NCI-H2107 treated with DMSO at 0.1 percent for 48 hours (cell line): ENCODE data around the gene DIAPH1.

ENCODE experiments used
- DNase-seq: peaks from one replicate; lab custom pipeline; 2025; ENCODE audit not compliant: unreplicated experiment; lab: John Stamatoyannopoulos, UW

Gene DIAPH1

GRCh38 chr5:141508440-141508797 is 110.4 kb downstream of the DIAPH1 start:
- no peak for DNase-seq

DNA sequence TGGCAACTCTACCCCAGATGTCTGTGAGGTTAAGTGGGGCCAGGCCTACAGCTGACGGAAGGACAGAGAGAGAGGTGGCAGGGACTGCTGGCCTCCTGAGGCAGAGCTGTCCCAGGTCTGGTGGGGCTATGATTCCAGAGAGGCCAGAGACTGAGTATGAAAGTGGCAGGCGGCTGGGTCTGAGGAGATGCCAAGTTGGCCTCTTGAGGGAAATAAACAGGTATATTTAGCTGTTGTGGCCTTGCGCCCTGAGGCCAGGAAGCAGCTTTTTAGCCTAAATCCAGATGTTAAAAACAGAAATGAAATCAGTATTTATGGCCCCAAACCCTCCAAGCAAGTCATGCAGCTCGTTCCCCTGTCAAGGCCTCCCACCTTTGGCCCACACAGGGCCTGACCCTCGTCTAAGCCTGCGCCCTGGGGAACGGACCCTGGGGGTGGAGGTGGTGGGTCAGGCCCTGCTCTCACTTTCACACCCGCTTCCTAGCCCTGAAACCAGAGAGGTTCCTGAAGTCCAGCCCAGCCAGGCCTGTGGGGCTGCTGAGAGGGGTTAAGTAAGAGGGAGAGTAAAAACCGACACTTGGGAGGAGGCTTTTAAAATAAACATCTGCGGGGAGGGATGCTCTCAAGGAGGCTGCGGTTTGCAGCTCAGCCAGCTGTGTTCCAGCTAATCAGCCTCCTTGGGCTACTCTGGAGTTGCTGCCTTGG is 111.3 kb downstream of the DIAPH1 start:
- no peak for DNase-seq

DNA sequence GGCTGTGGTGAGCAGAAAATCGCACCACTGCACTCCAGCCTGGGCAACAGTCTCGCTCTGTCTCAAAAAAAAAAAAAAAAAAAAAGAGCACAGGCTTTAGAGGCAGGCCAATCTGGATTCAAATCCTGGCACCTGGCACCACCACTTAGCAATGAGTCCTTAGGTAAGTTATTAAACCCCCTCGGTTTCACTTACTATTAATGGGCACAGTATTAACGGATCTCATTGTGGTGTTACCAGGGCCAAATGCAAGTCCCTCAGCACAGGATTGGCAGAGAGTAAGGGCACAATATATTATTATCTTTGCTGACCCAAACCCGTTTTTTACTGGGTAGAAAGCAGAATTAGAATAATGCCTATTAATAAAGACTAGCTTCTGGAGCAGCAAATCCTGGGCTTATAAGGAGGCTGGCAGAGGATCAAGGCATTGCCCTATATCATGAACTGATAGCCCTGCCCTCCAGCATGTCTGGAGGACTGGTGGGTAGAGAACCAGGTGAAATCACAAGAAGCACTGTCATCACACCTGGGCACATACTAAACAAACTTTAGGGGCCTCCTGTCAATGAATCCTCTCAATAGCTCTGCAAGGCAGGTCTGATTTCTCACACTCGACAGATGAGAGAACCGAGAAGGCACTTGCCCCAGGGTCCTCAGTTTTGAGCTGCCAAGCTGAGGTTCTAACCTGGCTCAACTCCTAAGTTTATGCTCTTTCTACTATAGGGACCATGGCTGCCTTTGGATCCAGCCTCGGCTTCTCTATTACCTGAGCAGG is 112.2 kb downstream of the DIAPH1 start:
- DNase-seq, result no peak

DNA sequence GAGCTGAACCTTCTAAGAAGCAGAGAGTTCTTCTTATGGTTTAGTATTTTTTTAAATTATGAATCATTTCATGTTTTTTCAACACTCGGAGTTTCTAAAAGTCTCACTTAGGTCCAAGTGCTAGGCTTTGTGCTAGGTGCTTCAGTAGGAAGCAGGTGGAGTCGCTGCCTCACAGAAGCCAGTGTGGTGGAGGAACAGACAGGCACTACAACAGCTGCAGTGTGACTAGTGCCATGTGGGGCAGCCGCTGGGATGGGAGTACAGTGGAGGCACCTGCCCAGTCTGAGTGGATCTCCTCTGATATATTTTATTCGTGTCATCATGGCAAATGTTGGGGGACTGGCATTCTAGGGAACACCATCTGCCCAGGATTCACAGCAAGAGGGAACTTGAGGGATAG is 114.6 kb downstream of the DIAPH1 start:
- DNase-seq, result no peak

DNA sequence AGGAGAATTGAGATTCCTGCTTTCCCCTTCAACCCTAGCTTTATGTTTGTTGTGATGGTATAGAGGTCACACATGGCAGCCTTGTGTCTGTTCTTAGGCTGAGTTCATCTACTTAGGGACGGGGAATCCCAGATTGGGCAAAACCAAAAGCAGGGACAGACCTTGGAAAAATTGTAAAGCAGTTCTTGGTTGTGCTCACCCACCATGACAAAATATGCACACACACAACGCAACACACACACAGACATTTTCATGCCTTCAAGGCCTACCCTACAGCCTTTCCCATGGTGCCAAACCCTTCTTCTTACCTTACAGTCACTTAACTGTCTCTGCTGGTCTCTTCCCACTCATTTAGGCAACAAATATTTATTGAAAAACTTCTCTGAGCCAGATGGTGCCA is 115.1 kb downstream of the DIAPH1 start:
- no peak for DNase-seq

DNA sequence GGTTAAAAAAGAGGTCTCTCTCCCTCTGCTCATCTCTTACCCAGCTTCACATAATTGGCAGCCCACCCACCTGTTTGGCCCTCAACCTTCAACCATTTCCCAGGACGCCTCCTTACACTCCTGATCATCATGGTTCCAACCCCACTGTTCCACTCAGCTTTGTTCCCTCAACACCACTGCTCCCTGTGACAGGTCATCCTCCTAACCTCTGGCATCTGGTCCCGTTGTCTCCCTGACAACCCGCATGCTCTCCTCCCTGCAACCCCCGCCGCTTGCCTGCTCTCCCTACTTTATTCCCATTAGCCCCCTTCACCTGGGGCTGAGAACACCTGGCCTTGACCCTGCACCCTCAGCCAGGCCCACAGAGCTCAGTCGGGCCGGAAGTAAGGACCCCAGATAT is 117.0 kb downstream of the DIAPH1 start:
- DNase-seq, result no peak

DNA sequence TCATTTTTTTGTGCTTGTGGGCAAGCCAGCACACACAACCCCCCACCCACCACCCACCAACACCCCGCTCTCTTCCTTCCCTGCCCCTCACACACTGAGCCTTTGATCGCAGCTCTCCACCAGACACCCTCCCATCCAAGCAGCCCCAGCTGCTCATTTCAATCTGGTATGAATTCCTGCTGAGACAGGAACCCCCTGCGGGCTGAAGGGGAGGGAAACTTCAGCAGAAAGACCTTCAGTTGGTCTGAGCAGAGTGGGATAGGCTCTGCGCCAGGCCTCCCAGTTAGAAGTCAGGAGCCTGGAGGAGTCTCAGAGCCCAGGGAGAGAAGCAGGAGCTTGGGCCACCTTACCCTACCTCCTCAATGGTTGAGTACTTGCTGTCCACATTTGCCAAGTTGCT is 122.8 kb downstream of the DIAPH1 start:
- DNase-seq, result no peak

DNA sequence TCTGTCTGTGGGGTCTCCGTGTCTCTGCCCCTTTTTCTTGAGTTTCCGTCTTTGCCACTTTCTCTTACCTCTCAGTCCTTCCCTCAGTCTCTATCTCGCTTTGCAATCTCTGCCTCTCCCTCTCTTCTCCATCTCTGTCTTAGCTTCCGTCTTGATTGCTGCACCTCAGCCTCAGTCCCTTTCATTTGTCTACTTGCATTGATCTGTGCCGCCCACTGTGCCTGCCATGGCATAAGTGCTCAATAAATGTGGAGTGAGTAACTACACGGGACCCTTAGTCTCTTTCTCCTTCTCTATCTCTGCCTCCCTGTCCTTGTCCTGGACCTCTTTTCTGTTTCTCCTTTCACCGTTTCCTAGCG is 123.4 kb downstream of the DIAPH1 start:
- DNase-seq, result no peak

DNA sequence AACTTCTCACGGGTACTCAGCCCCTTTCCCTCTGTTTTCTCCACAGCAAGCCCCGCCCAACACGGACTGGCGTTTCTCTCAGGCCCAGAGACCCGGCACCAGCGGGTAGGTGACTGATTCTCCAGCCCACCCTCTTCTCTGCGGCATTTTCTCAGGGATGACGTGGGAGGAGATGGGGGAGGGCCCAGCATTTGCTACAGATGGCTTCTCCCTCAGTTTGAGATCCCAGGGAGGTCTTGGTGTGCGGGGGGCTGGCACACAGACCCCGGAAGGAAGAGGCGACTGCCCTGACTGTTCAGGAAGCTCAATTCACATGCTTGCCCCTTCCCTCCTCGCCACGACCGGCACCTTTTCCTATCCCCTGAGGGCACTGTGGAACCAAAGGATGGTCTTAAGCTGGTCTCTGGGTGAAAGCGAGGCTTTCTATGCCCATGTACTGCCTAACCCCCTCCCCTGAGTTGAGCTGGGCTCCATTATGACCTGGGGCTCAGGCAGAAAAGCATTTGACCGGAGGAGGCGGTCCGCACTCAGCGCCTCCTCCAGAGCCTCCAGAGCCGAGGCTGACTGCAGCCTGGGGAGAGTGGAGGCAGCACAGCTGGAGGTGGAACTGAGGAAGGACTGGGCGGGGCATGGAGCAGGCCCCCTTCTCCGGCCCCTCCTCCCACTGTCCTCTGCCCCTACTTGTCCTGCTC is 123.9 kb downstream of the DIAPH1 start:
- no peak for DNase-seq

DNA sequence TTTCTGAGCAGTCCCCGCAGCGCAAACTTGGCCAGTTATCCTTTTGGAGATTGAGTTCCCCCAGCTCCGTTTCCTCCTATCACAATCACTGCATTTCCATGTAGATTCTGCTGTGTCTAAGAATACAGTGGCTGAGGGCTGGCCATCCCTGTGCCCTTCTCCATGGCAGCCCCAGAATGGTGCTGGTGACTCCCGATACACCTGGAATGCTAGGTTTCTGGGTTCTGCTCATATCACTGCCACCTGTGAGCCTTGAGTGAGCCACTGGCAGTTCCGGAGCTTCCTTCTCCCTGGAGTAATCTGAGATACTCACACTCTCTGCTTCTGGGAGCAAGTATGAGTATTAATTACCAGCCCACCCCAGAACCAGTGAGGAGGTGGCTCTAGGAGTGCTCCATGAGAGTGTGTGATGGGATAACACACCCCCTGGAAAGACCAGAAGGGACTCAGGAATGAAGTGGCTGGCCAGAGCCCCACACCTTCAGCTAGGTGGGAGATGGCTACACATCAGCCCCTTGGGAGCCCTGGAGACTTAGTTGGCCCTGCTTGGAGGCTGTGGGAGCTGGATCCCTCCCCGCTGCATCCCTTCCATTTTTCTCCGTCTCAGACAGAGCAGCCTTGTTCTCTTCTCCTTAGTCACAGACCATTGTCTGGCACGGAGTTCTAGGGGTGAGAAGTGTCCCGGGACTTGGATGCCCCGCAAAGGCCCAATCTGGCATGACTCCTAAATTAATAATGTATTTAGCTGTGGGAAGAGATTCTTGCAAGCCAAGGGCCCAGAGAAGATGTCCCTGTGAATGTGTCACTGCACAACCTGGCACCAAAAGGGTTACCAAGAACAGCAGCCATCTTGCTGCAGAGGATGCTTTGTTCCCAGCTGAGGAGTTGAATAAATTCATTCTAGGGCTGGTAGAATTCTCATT is 125.0 kb downstream of the DIAPH1 start:
- no peak for DNase-seq

DNA sequence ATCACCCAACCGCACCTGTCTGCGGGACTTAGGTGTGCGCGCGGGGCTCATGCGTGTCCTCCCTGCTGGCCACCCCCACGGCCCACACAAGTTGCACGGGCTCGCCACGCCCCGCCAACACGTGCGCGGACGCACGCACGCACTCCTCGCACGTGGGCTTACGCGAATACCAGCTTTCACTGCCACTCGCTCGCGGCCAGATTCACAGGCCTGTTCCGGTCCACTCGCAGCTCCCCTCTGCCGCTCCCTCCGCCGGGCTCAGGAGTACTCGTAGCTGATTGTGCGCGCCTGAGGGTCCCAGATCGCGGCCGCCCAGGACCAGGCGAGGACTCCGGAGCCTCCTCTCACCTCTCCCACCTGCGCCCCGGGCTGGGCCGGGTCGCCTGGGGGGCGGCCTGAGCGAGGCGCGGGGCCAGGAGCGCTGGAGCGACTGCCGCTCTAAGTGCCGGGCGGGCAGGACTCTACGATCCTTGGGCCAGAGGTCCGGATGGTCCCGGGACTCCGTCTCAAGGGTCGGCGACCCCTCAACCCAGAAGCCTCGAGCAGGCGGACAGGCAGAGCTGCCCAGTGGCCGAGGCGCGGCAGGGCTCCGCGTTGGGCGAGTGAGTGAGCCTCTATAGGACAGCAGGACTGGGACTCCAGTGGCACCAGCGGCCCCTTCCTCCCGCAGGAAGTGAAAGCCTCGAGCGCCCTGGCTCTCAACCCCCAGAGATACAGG is 126.5 kb downstream of the DIAPH1 start:
- DNase-seq, result no peak

- no peak for DNase-seq
Measured at GRCh38 chr5:141491323-141492167, 127.3 kb downstream of the DIAPH1 start.

- no peak for DNase-seq
Measured at GRCh38 chr5:141490771-141491170, 128.0 kb downstream of the DIAPH1 start.

DNA sequence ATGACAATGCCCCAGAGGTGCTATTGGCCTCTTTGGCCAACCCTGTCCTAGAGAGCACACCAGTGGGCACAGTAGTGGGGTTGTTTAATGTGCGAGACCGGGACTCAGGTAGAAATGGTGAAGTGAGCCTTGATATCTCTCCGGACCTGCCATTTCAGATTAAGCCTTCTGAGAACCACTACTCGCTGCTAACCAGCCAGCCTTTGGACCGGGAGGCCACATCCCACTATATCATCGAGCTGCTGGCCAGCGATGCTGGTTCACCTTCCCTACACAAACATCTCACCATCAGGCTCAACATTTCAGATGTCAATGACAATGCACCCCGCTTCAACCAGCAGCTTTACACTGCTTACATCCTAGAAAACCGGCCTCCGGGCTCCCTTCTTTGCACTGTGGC is 128.5 kb downstream of the DIAPH1 start:
- DNase-seq, result no peak

DNA sequence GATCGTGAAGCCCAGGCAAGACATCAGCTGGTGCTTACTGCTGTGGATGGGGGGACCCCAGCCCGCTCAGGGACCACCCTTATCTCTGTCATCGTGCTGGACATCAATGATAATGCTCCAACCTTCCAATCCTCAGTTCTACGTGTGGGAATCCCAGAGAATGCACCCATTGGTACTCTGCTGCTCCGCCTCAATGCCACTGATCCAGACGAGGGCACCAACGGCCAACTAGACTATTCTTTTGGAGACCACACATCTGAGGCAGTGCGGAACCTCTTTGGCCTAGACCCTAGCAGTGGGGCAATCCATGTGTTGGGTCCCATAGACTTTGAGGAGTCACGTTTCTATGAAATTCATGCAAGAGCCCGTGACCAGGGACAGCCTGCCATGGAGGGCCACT is 129.0 kb downstream of the DIAPH1 start:
- DNase-seq, result no peak

- DNase-seq, result peak; percentile 34
Measured at GRCh38 chr5:141488591-141489561, 129.9 kb downstream of the DIAPH1 start, which contains the start of gene PCDHGC5. TSS of gene PCDHGC5 (plus strand) at chr5:141489081. CDS start at chr5:141489241, 160 bp downstream.

DNA sequence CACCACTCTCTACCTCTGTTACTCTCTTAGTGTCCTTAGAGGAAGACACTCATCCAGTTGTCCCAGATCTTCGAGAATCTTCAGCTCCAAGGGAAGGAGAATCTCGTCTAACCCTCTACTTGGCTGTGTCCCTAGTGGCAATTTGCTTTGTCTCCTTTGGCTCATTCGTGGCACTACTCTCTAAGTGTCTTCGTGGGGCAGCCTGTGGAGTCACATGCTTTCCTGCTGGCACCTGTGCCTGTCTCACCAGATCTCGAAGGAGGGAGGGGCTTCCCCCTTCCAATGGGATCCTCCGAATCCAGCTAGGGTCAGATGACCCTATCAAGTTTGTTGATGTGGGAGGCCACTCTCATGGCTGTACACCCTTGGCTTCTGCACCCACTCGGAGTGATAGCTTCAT is 131.7 kb downstream of the DIAPH1 start:
- DNase-seq, result no peak

DNA sequence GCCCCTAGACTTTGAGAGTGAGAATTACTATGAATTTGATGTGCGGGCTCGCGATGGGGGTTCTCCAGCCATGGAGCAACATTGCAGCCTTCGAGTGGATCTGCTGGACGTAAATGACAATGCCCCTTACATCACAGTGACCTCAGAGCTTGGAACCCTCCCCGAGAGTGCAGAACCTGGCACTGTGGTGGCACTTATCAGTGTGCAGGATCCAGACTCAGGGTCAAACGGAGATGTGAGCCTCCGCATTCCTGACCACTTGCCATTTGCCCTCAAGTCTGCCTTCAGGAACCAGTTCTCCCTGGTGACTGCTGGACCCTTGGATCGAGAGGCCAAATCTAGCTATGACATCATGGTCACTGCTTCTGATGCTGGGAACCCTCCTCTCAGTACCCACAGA is 132.7 kb downstream of the DIAPH1 start:
- no peak for DNase-seq
